ENCODE measurements around the gene SEC63.
A peak's percentile ranks its signal among the peaks of the same experiment; 100 is the strongest.
"Not testable (repeated sequence)": the region's sequence is repeated elsewhere in the genome, so short reads cannot be mapped to it uniquely, and the experiment has no call there.

SEC63 gene

GRCh38 chr6:107926697-107927544 is 31.1 kb downstream of the SEC63 start:
- not testable (repeated sequence) for DNase-seq

GRCh38 chr6:107917451-107918375 is 40.3 kb downstream of the SEC63 start:
- DNase-seq = no peak

GRCh38 chr6:107916961-107917360 is 41.0 kb downstream of the SEC63 start:
- DNase-seq = not testable (repeated sequence)

GRCh38 chr6:107911692-107912091 is 46.3 kb downstream of the SEC63 start:
- DNase-seq = no peak

- DNase-seq = no peak
Measured at GRCh38 chr6:107894809-107895396, 63.1 kb downstream of the SEC63 start.

- not testable (repeated sequence) for DNase-seq
Measured at GRCh38 chr6:107890431-107890830, 67.6 kb downstream of the SEC63 start.

- not testable (repeated sequence) for DNase-seq
Measured at GRCh38 chr6:107885950-107886349, 72.1 kb downstream of the SEC63 start.

- DNase-seq = no peak
Measured at GRCh38 chr6:107879941-107880340, 78.1 kb downstream of the SEC63 start.

GRCh38 chr6:107877968-107878367 is 80.0 kb downstream of the SEC63 start:
- DNase-seq = no peak

- no peak for DNase-seq
Measured at GRCh38 chr6:107871976-107872375, 86.0 kb downstream of the SEC63 start.

GRCh38 chr6:107871512-107871911 is 86.5 kb downstream of the SEC63 start:
- not testable (repeated sequence) for DNase-seq

GRCh38 chr6:107871016-107871415 is 87.0 kb downstream of the SEC63 start:
- no peak for DNase-seq

GRCh38 chr6:107870381-107870780 is 87.6 kb downstream of the SEC63 start:
- DNase-seq = no peak

GRCh38 chr6:107869871-107870270 is 88.1 kb downstream of the SEC63 start:
- no peak for DNase-seq

- no peak for DNase-seq
Measured at GRCh38 chr6:107868867-107869611, 89.0 kb downstream of the SEC63 start.

- DNase-seq = no peak
Measured at GRCh38 chr6:107867302-107867615, 90.7 kb downstream of the SEC63 start.

- DNase-seq = peak; percentile 20
Measured at GRCh38 chr6:107866606-107867301, 91.3 kb downstream of the SEC63 start.

- no peak for DNase-seq
Measured at GRCh38 chr6:107864226-107865127, 93.5 kb downstream of the SEC63 start.

GRCh38 chr6:107862383-107862782 is 95.6 kb downstream of the SEC63 start:
- DNase-seq = no peak

GRCh38 chr6:107860963-107861362 is 97.0 kb downstream of the SEC63 start:
- not testable (repeated sequence) for DNase-seq

- not testable (repeated sequence) for DNase-seq
Measured at GRCh38 chr6:107860144-107860543, 97.9 kb downstream of the SEC63 start.

Measured in KG1 (cell line).